Mucosa of rectum (tissue), 2 donors: ENCODE data around the gene MARK4.
"Not testable (repeated sequence)": the region's sequence is repeated elsewhere in the genome, so short reads cannot be mapped to it uniquely, and the experiment has no call there.

Source experiments
- H3K27ac ChIP-seq, 2 donors: one replicate each; pipeline ENCODE4 v1.7.0; 2013; ENCODE audit warnings: inconsistent platforms in 2 of 2, low read depth in 2 of 2, low read length in 2 of 2
- H3K27me3 ChIP-seq, 2 donors: one replicate each; pipeline ENCODE4 v1.7.0; 2013; ENCODE audit warnings: low read length in 2 of 2; ENCODE audit not compliant: control insufficient read depth in 2 of 2, insufficient read depth in 2 of 2
- H3K36me3 ChIP-seq, 2 donors: one replicate each; pipeline ENCODE4 v1.7.0; 2013; ENCODE audit warnings: low read length in 2 of 2; ENCODE audit not compliant: control insufficient read depth in 2 of 2, insufficient read depth in 2 of 2
- H3K4me1 ChIP-seq, 2 donors: one replicate each; pipeline ENCODE4 v1.7.0; 2013; ENCODE audit warnings: low read length in 2 of 2, mild to moderate bottlenecking in 1 of 2; ENCODE audit not compliant: control insufficient read depth in 2 of 2, insufficient read depth in 2 of 2
- H3K4me3 ChIP-seq, 2 donors: one replicate each; pipeline ENCODE4 v1.7.0; 2013; ENCODE audit warnings: low read length in 2 of 2
- H3K9ac ChIP-seq, 2 donors: one replicate each; pipeline ENCODE4 v1.7.0; 2013; ENCODE audit warnings: low read length in 2 of 2, low read depth in 1 of 2, mild to moderate bottlenecking in 1 of 2
- H3K9me3 ChIP-seq, 2 donors: one replicate each; pipeline ENCODE4 v1.7.0; 2013; ENCODE audit warnings: low read length in 2 of 2; ENCODE audit not compliant: control insufficient read depth in 2 of 2
- donor health status: healthy.
- donor health status: Normal muscosa, but diverticular disease.

The MARK4 gene

DNA sequence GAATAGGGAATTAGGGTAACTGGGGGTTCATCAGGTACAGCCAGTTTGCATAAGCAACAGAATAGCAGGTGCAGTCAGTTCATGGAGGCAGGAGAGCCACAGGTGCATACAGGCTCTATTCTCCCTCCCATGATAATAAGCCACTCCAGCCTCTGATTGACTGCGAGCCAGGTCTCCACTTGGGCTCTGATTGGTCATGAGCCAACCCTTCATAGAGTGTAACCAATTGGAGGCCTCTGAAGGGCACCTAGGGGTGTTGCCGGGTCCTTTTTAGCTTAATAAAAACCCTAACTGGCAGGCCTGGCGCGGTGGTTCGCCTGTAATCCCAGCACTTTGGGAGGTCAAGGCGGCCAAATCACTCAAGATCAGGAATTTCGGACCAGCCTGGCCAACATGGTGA lies 80.3 kb downstream of the MARK4 start:
- no peaks in the 10 kb centered on the region for H3K27me3 ChIP-seq
- no peaks in the 10 kb centered on the region for H3K4me1 ChIP-seq
- no peaks in the 10 kb centered on the region for H3K36me3 ChIP-seq
- H3K9ac ChIP-seq: no peak overlapping the region
- no peak overlapping the region for H3K27ac ChIP-seq
- no peaks in the 10 kb centered on the region for H3K9me3 ChIP-seq
- no peak overlapping the region for H3K4me3 ChIP-seq

DNA sequence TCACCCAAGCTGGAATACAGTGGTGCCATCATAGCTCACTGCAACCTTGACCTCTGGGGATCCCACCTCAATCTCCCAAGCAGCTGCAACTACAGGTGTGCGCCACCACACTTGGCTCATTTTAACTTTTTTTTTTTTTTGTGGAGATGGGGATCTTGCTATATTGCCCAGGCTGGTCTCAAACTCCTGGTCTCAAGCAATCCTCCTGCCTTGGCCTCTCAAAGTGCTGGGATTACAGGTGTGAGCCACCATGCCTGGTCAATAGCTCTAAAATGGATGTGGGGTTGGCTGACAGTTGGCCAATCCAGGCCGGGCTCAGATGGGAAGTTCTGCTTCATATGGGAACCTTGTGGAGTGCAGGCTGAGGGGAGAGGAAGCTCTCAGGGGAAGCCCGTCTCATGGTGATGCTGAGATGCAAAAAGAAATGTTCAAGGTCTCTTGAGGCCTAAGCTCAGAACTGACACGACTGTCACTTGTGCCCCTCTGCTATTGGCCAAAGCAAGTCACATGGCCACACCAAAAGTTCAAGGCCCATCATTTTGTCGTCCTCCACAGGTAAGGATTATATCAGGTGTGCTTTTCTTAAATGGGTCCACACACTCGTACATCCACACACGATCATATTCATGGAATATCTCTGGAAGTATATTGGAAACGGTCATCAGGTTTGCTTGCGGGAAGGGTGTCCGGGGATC lies 82.7 kb downstream of the MARK4 start:
- Histone ChIP-seq H3K9ac (no peak overlapping the region), H3K4me3 (no peak overlapping the region)

GRCh38 chr19:45334881-45335280 lies 83.8 kb downstream of the MARK4 start:
- H3K4me3 ChIP-seq, H3K27me3 ChIP-seq, H3K4me1 ChIP-seq, H3K9me3 ChIP-seq, H3K36me3 ChIP-seq, H3K27ac ChIP-seq, H3K9ac ChIP-seq: not testable (repeated sequence)

More for the DNA sequence above, 82.7 kb downstream of the MARK4 start:
- no peaks in the 10 kb centered on the region for H3K9me3 ChIP-seq
- no peaks in the 10 kb centered on the region for H3K27me3 ChIP-seq
- no peaks in the 10 kb centered on the region for H3K36me3 ChIP-seq
- no peak overlapping the region for H3K27ac ChIP-seq
- H3K4me1 ChIP-seq: no peaks in the 10 kb centered on the region

- H3K36me3 ChIP-seq: no peaks in the 10 kb centered on the region
- no peak overlapping the region for H3K9ac ChIP-seq
- no peaks in the 10 kb centered on the region for H3K9me3 ChIP-seq
- peaks cover 9 to 13% of the 10 kb centered on the region in 2 donors for H3K27me3 ChIP-seq
- H3K4me3 ChIP-seq: no peak overlapping the region
- H3K27ac ChIP-seq: no peak overlapping the region
- peaks cover 0 to 5% of the 10 kb centered on the region in 2 donors for H3K4me1 ChIP-seq
These were observed 85.7 kb downstream of the MARK4 start for GRCh38 chr19:45336696-45337251.

- Histone ChIP-seq H3K27ac (no peak overlapping the region), H3K4me3 (no peak overlapping the region), H3K4me1 (peaks cover 0 to 5% of the 10 kb centered on the region in 2 donors), H3K9ac (no peak overlapping the region), H3K36me3 (no peaks in the 10 kb centered on the region), H3K27me3 (peaks cover 19 to 20% of the 10 kb centered on the region in 2 donors), H3K9me3 (no peaks in the 10 kb centered on the region)
These were observed 88.6 kb downstream of the MARK4 start for GRCh38 chr19:45339629-45340028.

DNA sequence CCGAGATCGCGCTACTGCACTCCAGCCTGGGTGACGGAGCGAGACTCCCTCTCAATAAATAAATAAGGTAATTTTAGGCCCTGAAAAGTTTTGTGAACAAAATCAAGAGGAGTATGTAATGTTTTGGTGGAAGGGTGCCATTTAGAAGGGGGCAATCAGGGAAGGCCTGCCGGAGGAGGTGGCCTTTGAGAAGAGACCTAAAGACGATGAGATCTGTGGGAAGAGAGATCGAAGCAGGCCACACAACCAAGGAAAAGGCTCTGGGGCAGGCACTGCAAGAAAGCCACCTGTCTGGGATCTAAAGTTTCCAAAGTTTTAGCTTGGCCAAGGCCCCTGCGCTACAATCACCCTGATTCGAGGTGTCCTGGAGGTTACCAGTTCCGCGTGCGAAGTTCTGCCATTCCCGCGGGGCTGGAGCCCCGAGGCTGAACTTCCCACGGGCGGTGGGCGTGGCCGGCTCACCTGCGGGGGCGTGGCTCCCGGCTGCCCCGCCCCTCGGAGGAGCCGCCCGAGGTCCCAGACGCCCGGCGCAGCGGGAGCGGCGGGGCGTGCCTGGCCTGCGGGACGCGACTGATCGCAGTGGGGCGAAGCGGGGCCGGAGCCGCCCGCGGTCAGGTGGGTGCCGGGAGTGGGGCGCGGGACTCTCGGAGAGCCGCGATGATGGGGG lies 89.3 kb downstream of the MARK4 start, which contains the start of gene KLC3:
Gene KLC3, plus strand, starts transcription at position 519 of the 667 bp plus-strand sequence. CDS start 4,792 bp downstream, outside the sequence.
- H3K9ac ChIP-seq: no peak within 1 kb of the TSS
- no peak within 1 kb of the TSS for H3K4me3 ChIP-seq
- H3K9me3 ChIP-seq: no peaks in the 10 kb centered on the region
- no peaks in the 10 kb centered on the region for H3K36me3 ChIP-seq
- no peak within 1 kb of the TSS for H3K27ac ChIP-seq
- H3K27me3 ChIP-seq: peaks cover 25 to 26% of the 10 kb centered on the region in 2 donors
- peaks cover 0 to 5% of the 10 kb centered on the region in 2 donors for H3K4me1 ChIP-seq

DNA sequence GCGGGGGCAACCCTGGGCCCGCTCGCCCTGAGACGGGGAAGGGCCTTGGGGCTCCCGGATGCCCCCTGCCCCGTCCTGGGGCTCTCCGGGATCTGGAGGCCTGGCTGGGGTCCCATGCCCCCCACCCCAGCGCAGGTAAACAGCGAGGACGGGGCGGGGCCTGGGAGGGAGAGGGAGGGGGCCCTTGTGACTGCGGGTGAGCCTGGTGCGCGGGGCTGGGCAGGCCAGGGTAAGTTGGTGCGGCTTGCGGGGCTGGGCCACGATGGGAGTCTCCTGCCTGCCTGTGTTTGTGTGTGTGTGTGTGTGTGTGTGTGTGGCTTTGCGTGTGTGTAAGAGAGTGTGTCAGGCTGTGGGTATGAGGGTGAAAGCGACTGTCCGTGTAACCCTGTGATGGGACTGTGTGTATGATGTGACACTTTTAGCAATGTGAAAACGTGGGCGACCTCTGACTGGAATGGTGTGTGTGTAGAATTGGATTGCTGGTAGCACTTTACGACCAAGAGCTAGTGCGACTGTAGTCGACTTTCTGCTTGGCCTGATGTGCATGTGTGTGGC lies 89.9 kb downstream of the MARK4 start:
- no peaks in the 10 kb centered on the region for H3K9me3 ChIP-seq
- peaks cover 26 to 28% of the 10 kb centered on the region in 2 donors for H3K27me3 ChIP-seq
- H3K4me3 ChIP-seq: no peak overlapping the region
- peaks cover 0 to 5% of the 10 kb centered on the region in 2 donors for H3K4me1 ChIP-seq
- H3K36me3 ChIP-seq: no peaks in the 10 kb centered on the region
- H3K27ac ChIP-seq: no peak overlapping the region
- H3K9ac ChIP-seq: no peak overlapping the region

- Histone ChIP-seq H3K27ac (no peak overlapping the region), H3K4me3 (no peak overlapping the region), H3K9ac (no peak overlapping the region), H3K9me3 (no peaks in the 10 kb centered on the region), H3K36me3 (no peaks in the 10 kb centered on the region), H3K4me1 (peaks cover 0 to 5% of the 10 kb centered on the region in 2 donors), H3K27me3 (peaks cover 32 to 38% of the 10 kb centered on the region in 2 donors)
These were observed 91.8 kb downstream of the MARK4 start for GRCh38 chr19:45342911-45343310.

- no peaks in the 10 kb centered on the region for H3K36me3 ChIP-seq
- no peaks in the 10 kb centered on the region for H3K9me3 ChIP-seq
- no peak overlapping the region for H3K9ac ChIP-seq
- H3K27me3 ChIP-seq: peaks cover 34 to 38% of the 10 kb centered on the region in 2 donors
- no peak overlapping the region for H3K4me3 ChIP-seq
- peaks cover 0 to 5% of the 10 kb centered on the region in 2 donors for H3K4me1 ChIP-seq
- H3K27ac ChIP-seq: no peak overlapping the region
These were observed 93.8 kb downstream of the MARK4 start for GRCh38 chr19:45344621-45345505.
